Activated CD8-positive, alpha-beta T cell treated with anti-CD3 and anti-CD28 coated beads for 36 hours (primary cell): ENCODE results near the gene CAMK1D. TPM values are rescaled to one million over a fixed set of nuclear protein-coding genes. Genes with fewer than 3 reads are reported as not detected.

Experiments used
- ATAC-seq: fragments of 200-7000 bp; cut with Tn5 transposase; one replicate; pipeline ENCODE4 v1.10.0; 2021; ENCODE audit warnings: mild to moderate bottlenecking, moderate library complexity
- CTCF ChIA-PET: fragments of 350-600 bp; sonication (Branson Sonifier 250); formaldehyde crosslinking; loops from one replicate; lab custom pipeline; 2021; ENCODE audit warnings: antibody characterized with exemption; lab: Charles Lee
- POLR2A ChIA-PET: fragments of 350-600 bp; sonication (Branson Sonifier 250); formaldehyde crosslinking; loops from one replicate; lab custom pipeline; 2021; ENCODE audit warnings: antibody characterized with exemption; lab: Charles Lee
- DNase-seq: peaks from one replicate; pipeline ENCODE4 v3.0.0-alpha.2; 2020
- H3K27ac Mint-ChIP-seq: one replicate; pipeline ENCODE4 v1.8.0; 2021; ENCODE audit warnings: mild to moderate bottlenecking, mixed read lengths
- H3K27me3 Mint-ChIP-seq: one replicate; pipeline ENCODE4 v1.8.0; 2021; ENCODE audit warnings: mixed read lengths
- H3K36me3 Mint-ChIP-seq: one replicate; pipeline ENCODE4 v1.8.0; 2021; ENCODE audit warnings: low read depth, mixed read lengths
- H3K4me1 Mint-ChIP-seq: one replicate; pipeline ENCODE4 v1.8.0; 2021; ENCODE audit warnings: low read depth, mixed read lengths
- H3K4me3 Mint-ChIP-seq: one replicate; pipeline ENCODE4 v1.8.0; 2021; ENCODE audit warnings: mild to moderate bottlenecking, moderate library complexity, mixed read lengths
- H3K9me3 Mint-ChIP-seq: one replicate; pipeline ENCODE4 v1.8.0; 2021; ENCODE audit warnings: mixed read lengths
- intact Hi-C: fragments of 100-400 bp; cut with micrococcal nuclease; formaldehyde crosslinking; loops from one replicate; pipeline ENCODE4 v1.10.0; 2022
- total RNA-seq, 2 experiments: library from RNA; stranded (reverse); gene quantifications; one replicate each; pipeline ENCODE4 v1.2.3, GENCODE V29; 2021
- TF ChIP-seq, protein P1 (sequence below): fragments of 200-600 bp; IDR thresholded peaks from one replicate; pipeline ENCODE4 v1.8.0; 2022; ENCODE audit warnings: antibody characterized with exemption, mild to moderate bottlenecking

Gene CAMK1D
- total RNA-seq, 2 experiments from 2014 or later, result 13.8 TPM

DNA sequence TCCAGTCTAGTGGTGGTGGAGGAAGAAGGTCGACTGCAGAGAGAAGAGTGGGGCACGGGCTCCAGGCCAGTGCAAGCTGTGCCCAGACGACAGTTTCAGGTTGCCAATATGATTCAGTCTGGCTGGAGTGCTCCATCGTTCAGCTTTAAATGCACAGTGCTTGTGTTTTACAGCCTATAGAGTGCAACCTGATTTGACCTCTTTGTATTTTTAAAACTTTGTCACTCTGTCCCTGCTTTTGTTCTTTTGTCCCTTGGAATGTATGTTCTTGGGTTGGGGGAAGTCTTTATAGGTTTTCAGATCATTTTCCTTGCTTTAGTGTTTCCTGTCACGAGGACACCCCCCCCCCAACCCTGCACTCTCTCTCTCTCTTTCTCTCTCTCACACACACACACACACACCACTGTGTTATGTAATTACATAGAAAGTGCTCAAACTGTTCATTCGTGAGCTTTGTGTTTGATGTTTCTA lies 198.0 kb downstream of the CAMK1D start:
- Mint-ChIP-seq H3K27ac (peak overlapping the region; percentile 50), H3K4me3 (peak overlapping the region; percentile 6), H3K36me3 (peaks cover 2% of the 10 kb centered on the region), H3K27me3 (no peaks in the 10 kb centered on the region), H3K9me3 (peaks cover 7% of the 10 kb centered on the region), H3K4me1 (peaks cover 26% of the 10 kb centered on the region)
- intact Hi-C loops, result no loop called here
- POLR2A ChIA-PET, result interaction anchor here (0.6 to 1.3 kb wide), 4 partner anchors 99 to 198 kb away, joined by 3 to 4 read pairs (median 3); partner anchors contain the start of gene CAMK1D
- ATAC-seq (peak; percentile 74), DNase-seq (no peak)
- CTCF ChIA-PET, result interaction anchor here (1.0 to 1.6 kb wide), 2 partner anchors 20 to 527 kb away, joined by 3 read pairs; no protein-coding TSS in a partner anchor
- TF ChIP-seq, protein P1, sequence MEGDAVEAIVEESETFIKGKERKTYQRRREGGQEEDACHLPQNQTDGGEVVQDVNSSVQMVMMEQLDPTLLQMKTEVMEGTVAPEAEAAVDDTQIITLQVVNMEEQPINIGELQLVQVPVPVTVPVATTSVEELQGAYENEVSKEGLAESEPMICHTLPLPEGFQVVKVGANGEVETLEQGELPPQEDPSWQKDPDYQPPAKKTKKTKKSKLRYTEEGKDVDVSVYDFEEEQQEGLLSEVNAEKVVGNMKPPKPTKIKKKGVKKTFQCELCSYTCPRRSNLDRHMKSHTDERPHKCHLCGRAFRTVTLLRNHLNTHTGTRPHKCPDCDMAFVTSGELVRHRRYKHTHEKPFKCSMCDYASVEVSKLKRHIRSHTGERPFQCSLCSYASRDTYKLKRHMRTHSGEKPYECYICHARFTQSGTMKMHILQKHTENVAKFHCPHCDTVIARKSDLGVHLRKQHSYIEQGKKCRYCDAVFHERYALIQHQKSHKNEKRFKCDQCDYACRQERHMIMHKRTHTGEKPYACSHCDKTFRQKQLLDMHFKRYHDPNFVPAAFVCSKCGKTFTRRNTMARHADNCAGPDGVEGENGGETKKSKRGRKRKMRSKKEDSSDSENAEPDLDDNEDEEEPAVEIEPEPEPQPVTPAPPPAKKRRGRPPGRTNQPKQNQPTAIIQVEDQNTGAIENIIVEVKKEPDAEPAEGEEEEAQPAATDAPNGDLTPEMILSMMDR, result no peak

DNA sequence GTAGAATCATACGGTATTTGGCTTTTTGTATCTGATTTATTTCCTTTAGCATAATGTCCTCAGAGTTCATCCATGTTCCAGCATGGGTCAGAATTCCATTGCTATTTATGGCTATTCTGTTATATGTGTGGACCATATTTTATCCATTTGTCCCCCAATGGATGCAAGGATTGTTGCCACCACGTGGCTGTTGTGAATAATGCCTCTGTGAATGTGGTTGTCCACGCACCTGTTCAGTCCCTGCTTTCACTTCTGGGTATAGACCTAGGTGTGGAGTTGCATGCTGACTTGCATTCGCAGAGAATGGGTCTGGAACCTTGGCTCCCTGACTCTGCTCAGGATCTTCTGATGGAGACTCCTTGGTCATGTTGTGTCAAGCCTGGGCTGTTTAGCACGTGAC lies 199.9 kb downstream of the CAMK1D start:
- no peak for DNase-seq
- Mint-ChIP-seq H3K27me3 (no peaks in the 10 kb centered on the region), H3K4me1 (peaks cover 26% of the 10 kb centered on the region), H3K4me3 (no peak overlapping the region), H3K9me3 (peaks cover 7% of the 10 kb centered on the region), H3K27ac (no peak overlapping the region), H3K36me3 (peaks cover 2% of the 10 kb centered on the region)
- TF ChIP-seq, protein P1, result no peak
- intact Hi-C loops, result no loop called here
- ATAC-seq, result no peak
- ChIA-PET POLR2A (no interaction called here), CTCF (no interaction called here)

DNA sequence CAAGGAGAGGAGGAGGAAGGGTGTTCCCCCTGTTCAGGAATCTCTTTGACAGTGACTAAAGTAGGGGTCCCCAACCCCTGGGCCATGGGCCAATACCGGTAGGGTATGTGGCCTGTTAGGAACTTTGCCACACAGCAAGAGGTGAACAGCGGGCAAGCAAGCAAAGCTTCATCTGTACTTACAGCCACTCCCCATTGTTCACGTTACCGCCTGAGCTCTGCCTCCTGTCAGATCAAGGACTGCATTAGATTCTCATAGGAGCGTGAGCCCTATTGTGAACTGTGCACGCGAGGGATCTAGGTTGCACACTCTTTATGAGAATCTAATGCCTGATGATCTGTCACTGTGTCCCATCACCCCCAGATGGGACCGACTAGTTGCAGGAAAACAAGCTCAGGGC lies 201.6 kb downstream of the CAMK1D start:
- DNase-seq (no peak), ATAC-seq (no peak)
- H3K4me1 Mint-ChIP-seq, result peaks cover 22% of the 10 kb centered on the region
- POLR2A ChIA-PET, result no interaction called here
- no peak overlapping the region for H3K27ac Mint-ChIP-seq
- H3K9me3 Mint-ChIP-seq, result peaks cover 4% of the 10 kb centered on the region
- CTCF ChIA-PET, result interaction anchor here (0.8 kb wide), 1 partner anchor 52 kb away, joined by 3 read pairs; no protein-coding TSS in a partner anchor
- no peak overlapping the region for H3K4me3 Mint-ChIP-seq
- H3K36me3 Mint-ChIP-seq, result no peaks in the 10 kb centered on the region
- TF ChIP-seq, protein P1, result no peak
- intact Hi-C loops, result no loop called here
- H3K27me3 Mint-ChIP-seq, result no peaks in the 10 kb centered on the region

DNA sequence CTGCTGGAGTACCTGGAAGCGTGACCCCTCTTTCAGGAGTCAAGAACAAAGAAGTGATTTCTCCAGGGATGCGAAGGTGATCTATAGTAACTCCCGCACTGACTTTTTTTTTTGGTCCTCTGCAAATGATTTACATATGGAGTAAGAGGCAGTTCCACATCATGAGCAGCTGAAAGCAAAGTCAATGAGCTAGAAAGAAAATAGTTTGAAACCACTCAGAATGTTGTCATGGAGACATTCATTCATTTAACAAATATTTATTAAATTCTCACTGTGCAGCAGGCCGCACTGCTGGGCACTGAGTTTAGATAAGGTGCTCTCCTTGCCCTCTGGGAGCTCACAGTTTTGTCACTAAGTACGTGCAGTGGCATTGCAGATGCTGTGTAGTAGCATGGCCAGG lies 206.7 kb downstream of the CAMK1D start:
- H3K27me3 Mint-ChIP-seq, result no peaks in the 10 kb centered on the region
- no peaks in the 10 kb centered on the region for H3K9me3 Mint-ChIP-seq
- H3K27ac Mint-ChIP-seq, result no peak overlapping the region
- ChIA-PET POLR2A (no interaction called here), CTCF (no interaction called here)
- TF ChIP-seq, protein P1, result no peak
- intact Hi-C loops, result no loop called here
- no peaks in the 10 kb centered on the region for H3K36me3 Mint-ChIP-seq
- no peaks in the 10 kb centered on the region for H3K4me1 Mint-ChIP-seq
- H3K4me3 Mint-ChIP-seq, result no peak overlapping the region
- ATAC-seq (no peak), DNase-seq (no peak)

DNA sequence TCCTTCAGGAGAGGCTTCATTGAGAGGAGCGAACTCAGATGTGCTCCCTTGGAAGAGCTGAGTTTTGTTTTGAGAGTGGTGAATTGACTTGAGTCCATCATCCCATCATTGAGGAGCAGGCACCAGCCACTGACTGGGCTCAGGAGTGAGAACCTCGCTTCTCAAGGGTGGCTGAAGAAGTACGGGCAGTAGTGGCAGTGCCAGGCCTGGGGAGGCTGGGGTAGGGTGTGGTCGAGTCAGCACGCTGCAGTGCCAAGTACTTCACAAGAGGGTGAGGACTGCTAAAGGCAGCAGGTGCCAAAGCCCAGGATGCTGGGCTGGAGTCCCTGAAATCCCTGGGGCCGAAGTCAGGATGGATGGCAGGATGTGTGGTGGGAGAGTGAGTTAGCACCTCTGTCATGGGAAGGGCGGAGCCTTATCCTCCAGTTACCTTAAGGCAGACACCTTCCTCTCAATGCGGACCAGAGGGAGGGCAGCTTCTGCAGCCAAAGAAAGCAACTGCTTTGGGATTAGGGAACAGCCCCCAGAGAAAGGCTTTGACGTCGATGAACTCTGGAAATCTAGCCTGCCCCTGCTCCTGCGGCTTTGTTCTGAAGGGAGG lies 210.3 kb downstream of the CAMK1D start:
- no peak overlapping the region for H3K4me3 Mint-ChIP-seq
- H3K27ac Mint-ChIP-seq, result peak overlapping the region; percentile 7
- H3K9me3 Mint-ChIP-seq, result no peaks in the 10 kb centered on the region
- no peak for ATAC-seq
- no peak for DNase-seq
- H3K27me3 Mint-ChIP-seq, result no peaks in the 10 kb centered on the region
- POLR2A ChIA-PET, result no interaction called here
- CTCF ChIA-PET, result interaction anchor here (0.8 to 1.0 kb wide), 2 partner anchors 31 to 364 kb away, joined by 3 read pairs; no protein-coding TSS in a partner anchor
- TF ChIP-seq, protein P1, result no peak
- peaks cover 12% of the 10 kb centered on the region for H3K4me1 Mint-ChIP-seq
- intact Hi-C loops, result no loop called here
- no peaks in the 10 kb centered on the region for H3K36me3 Mint-ChIP-seq
